ENCODE data around the gene DNAJC10.
"Not testable (repeated sequence)": the region's sequence is repeated elsewhere in the genome, so short reads cannot be mapped to it uniquely, and the experiment has no call there.

Gene DNAJC10, protein sequence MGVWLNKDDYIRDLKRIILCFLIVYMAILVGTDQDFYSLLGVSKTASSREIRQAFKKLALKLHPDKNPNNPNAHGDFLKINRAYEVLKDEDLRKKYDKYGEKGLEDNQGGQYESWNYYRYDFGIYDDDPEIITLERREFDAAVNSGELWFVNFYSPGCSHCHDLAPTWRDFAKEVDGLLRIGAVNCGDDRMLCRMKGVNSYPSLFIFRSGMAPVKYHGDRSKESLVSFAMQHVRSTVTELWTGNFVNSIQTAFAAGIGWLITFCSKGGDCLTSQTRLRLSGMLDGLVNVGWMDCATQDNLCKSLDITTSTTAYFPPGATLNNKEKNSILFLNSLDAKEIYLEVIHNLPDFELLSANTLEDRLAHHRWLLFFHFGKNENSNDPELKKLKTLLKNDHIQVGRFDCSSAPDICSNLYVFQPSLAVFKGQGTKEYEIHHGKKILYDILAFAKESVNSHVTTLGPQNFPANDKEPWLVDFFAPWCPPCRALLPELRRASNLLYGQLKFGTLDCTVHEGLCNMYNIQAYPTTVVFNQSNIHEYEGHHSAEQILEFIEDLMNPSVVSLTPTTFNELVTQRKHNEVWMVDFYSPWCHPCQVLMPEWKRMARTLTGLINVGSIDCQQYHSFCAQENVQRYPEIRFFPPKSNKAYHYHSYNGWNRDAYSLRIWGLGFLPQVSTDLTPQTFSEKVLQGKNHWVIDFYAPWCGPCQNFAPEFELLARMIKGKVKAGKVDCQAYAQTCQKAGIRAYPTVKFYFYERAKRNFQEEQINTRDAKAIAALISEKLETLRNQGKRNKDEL

GRCh38 chr2:182715892-182716649 is at the start of gene DNAJC10:
Gene DNAJC10, plus strand, starts transcription at chr2:182716257. Its CDS starts 1,830 bp downstream, at chr2:182718087.
- DNase-seq (ENCODE audit: low read depth in 2 of 2): peak; percentile 78 to 80

DNA sequence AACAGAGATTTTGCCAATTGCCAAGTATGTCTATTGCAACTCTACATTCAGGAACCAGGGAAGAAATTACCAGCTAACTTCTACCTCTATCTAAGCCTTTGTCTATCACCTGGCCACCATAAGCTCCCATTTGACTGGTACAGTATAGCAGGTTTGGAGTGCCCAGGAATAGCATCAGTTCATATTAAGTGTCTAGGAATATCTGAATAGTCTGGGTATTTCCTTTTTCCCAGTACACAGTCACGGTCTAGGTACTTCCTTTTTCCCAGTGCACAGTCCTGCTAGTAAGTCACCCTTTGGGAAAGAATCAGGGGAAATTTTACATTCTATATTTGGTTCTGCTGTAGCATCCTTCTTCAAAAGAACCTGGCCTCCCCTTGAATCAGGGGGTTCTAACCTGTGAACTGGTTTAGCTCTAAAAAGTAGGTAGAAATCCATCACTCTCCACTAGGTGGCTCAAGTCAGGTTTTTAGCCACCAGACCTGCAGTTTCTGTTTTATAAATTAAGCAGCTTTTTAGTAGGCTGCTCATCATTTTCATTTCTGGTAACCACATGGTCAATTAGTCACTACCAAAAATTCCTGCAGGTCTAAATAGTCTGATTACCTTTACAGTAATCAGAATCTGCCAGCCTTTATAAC is 49.3 kb upstream of the DNAJC10 start:
- DNase-seq (ENCODE audit: low read depth in 2 of 2): no peak

DNA sequence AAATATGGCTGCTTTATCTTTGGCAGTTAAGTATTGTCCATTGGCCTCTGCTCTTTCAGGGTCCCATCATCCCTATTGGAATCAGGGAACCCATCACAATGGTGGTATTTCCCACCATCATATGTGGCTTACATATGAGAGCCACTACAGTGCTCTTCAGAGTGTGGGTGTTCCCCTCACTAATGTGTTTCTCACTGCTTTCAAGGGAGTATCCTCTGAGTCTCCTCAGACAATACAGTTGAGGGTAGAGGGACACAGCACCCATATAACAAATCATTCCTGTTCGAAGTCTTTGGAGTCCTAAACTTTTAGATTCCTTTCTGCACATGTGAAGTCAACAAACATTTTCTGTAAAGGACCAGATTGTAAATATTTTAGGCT is 48.8 kb upstream of the DNAJC10 start:
- no peak for DNase-seq (ENCODE audit: low read depth in 2 of 2)

- DNase-seq (ENCODE audit: low read depth in 2 of 2): no peak
Measured at GRCh38 chr2:182668671-182669070, 47.4 kb upstream of the DNAJC10 start.

DNA sequence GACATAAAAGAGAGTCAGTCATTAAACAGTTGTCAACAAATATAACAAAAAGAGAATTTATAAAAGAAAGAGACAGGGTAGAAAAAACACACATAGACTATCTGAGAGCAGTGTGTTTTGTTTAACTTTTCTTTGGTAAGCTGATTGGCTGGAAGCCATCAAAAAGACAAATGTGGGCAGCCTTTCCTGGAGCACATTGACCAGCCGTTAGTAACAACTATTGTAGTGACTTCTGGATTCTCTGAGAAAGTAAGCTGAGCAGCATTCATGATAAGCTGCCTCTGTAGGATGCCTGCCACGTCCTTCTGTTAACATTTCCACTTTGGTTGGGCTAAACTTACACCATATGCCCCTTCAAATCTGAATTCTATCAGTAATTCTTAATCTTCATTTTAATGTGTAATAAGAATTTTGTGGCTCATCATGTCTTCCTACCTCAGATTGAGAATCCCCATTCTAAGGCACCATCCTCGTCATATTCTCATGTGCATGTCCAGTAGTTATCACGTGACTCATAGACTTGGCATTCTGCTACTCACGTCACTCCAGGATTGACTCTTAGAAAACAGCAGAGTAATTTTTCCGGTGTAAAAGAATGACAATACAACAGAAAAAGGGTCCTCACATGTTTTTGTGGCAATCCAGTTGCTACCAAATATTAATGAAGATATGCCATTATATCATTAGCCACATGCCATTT is 43.4 kb upstream of the DNAJC10 start:
- DNase-seq (ENCODE audit: low read depth in 2 of 2): no peak

DNA sequence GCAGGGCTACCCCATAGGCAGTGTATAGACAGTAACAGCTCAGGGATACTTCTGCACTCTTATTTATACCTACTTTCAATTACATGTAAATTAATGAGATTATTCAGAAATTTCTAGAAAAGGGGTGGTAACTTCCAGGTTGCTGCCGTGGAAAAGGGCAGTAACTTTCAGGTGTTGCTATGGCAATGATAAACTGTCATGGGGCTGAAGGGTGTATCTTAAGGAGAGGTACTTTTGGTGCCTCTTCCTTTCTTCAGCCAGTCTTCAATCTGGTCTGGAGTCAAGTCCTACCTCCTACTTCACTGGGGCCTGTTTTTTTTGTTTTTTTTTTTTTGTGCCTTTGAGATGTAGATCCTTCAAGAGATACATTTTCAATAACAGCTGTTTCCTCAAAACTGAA is 35.2 kb upstream of the DNAJC10 start:
- DNase-seq (ENCODE audit: low read depth in 2 of 2): no peak

DNA sequence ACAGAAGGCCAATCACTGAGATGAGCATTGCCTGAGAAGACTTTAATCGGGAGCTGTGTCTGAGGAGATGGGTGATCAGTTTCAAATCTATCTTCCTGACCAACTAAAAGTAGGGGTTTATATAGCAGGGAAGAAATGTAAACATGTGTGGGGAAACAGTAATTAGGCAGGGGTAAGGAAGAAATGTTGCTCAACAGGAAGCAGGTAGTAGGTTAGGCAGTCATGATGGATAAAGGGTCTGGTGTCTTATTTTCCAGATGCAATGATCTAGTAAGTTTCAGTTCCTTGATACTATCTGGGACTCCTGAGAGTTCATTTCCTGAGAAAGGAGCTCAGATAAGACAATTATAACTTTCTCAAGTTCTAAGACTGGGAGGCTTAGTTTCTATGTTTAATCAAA is 33.8 kb upstream of the DNAJC10 start:
- DNase-seq (ENCODE audit: low read depth in 2 of 2): no peak

GRCh38 chr2:182685559-182685958 is 30.5 kb upstream of the DNAJC10 start:
- DNase-seq (ENCODE audit: low read depth in 2 of 2): no peak

- not testable (repeated sequence) for DNase-seq (ENCODE audit: low read depth in 2 of 2)
Measured at GRCh38 chr2:182686763-182687162, 29.3 kb upstream of the DNAJC10 start.

DNA sequence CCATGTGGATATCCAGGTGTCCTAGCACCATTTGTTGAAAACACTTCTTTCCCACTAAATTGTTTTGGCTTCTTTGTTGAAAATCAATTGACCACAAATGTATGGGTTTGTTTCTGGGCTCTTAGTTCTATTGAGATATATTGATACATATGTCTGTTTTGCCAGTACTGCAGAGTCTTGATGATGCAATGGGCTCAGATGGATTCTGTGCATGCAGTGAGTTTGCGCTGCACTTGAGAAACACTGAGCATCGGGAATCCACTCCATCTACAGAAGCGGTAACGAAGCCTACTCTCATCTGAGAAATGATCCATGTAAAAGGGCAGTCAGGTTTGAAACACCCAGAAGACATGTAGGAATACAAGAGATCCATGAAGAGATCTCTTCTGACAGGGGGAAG is 21.9 kb upstream of the DNAJC10 start:
- no peak for DNase-seq (ENCODE audit: low read depth in 2 of 2)

GRCh38 chr2:182695776-182696175 is 20.3 kb upstream of the DNAJC10 start:
- DNase-seq (ENCODE audit: low read depth in 2 of 2): no peak

GRCh38 chr2:182698671-182699070 is 17.4 kb upstream of the DNAJC10 start:
- no peak for DNase-seq (ENCODE audit: low read depth in 2 of 2)

GRCh38 chr2:182705761-182706160 is 10.3 kb upstream of the DNAJC10 start:
- DNase-seq (ENCODE audit: low read depth in 2 of 2): no peak

DNA sequence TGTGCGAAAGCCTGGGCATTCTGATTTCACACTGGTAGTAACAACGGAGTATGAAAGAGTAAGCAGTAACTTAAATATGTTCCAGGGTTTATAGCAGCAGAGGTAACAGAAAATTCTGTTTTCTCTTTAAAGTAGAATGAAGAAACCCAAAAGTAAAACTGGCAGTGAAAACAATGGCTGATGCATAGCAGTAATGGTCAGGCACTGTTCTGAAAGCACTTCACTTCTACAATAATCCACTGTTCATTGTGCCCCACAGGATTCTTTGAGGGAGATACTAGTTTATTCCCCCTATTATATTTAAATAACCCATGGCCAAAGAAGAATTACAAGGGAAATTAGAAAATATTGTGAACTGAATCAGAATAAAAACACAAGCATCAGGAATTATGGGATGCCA is 9.3 kb upstream of the DNAJC10 start:
- DNase-seq (ENCODE audit: low read depth in 2 of 2): no peak

DNA sequence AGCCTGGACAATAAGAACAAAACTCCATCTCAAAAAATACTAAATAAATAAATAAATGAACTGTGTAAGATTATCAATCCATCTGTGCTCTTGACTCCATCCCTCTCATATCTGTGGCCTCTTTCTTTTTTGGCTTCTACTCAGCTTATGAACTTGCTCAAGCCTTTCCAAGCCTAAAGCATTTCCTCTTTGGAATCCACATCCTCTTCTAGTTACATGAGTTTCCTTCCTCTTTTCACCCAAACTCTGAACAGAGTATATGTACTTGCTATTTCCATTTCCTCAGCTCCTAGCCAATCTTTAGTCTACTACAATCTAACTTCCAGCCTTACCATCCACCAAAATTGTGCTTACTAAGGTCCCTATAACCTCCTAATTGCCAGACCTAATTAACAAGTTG is 2.5 kb upstream of the DNAJC10 start:
- no peak for DNase-seq (ENCODE audit: low read depth in 2 of 2)

DNA sequence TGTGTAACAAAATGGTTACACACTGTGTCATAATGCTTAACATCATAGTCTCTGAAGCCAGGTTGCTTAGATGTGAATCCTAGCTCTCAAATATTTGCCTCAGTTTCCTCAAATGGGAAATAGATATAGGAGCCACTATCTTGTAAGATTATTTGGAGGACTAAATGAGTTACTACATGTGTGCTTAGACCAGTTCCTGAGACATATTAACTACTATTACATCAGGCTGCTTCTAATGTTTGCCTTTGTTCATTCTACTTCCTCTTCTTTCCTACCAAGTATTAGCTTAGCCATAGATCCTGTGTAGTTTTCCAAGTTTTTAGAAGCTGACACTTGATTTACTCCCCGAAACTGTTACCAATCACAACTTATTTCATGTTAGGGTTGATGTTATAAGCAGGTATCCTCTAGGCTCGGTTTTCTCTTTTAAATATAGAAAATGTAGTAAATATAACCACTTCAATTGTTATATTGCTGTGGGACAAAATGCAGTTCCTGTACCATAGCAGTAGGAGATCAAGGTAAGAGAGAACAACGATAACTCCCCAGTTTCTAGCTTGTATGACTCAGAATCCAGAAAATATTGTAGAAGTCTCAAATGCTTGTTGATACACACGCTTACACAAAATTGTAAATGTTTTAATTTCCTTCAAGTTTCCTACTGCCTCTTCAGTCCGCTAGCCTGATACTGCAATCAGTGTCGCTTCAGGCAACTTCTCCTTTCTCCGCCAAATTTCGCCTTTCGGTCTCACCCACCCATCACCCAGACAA is 751 bp upstream of the DNAJC10 start:
- DNase-seq (ENCODE audit: low read depth in 2 of 2): no peak

DNA sequence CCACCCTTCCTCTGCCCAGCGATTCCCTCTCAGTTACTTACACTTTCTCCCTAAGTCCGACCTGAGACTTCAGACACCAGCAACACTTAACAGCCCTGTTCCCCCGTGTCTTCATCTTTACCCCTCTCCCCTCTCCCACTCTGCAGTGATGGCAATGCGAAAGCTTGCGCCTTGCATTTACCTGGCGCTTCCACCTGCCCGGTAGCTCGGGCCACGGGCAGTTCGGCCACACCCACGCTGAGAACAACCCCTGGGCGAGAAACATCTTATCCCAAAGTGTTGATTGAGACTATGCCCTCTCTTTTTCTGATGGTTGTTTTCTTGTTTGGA is 558 bp downstream of the DNAJC10 start:
- DNase-seq (ENCODE audit: low read depth in 2 of 2): no peak

- no peak for DNase-seq (ENCODE audit: low read depth in 2 of 2)
Measured at GRCh38 chr2:182717416-182717815, 1.4 kb downstream of the DNAJC10 start.

DNA sequence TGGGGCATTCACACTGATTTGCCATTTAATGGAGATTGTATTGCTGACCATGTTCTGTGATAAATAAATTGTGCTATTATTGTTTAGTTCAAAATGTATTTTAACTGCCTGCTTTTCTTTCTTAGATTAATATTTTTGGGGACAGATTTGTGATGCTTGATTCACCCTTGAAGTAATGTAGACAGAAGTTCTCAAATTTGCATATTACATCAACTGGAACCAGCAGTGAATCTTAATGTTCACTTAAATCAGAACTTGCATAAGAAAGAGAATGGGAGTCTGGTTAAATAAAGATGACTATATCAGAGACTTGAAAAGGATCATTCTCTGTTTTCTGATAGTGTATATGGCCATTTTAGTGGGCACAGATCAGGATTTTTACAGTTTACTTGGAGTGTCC is 1.8 kb downstream of the DNAJC10 start:
- no peak for DNase-seq (ENCODE audit: low read depth in 2 of 2)

DNA sequence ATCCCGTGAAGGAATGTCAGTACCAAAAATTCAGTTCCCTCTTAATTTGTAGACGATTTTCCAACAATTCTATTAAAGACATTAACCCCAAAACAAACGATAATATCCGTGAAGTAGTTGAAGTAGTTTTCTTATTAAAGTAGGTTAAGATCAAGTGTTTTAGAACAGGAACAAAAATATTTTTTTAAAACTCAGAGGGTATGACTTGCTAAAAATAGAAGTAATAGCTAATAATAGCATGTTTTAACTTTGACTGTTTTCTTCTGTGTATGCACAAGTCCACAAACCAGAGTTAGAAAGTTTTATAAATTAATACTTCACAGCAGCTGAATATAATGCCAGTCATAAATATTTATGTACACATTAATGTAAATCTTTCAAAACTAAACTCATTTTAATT is 2.4 kb downstream of the DNAJC10 start:
- DNase-seq (ENCODE audit: low read depth in 2 of 2): no peak

- not testable (repeated sequence) for DNase-seq (ENCODE audit: low read depth in 2 of 2)
Measured at GRCh38 chr2:182719116-182719515, 3.1 kb downstream of the DNAJC10 start.

Measured in stimulated activated CD8-positive, alpha-beta memory T cell treated with anti-CD3 and anti-CD28 coated beads, Interleukin-2, amount 100 ng/mL, for 48 hours (primary cell).